Endothelial cell of umbilical vein (primary cell): ENCODE data around the gene CTIF. TPM values are rescaled to one million over a fixed set of nuclear protein-coding genes. Genes with fewer than 3 reads are reported as not detected.

Experiments
- BruUV-seq: library from RNA; stranded (reverse); fragments of 400-500 nt; replicated peaks from 2 replicates; lab custom pipeline; 2021; lab: Mats Ljungman, UMichigan
- CTCF ChIA-PET: fragments of 300-600, 350-600 bp; sonication (Branson Sonifier 250); formaldehyde crosslinking; loops from one replicate; lab custom pipeline; 2021; ENCODE audit warnings: antibody characterized with exemption, inconsistent platforms; lab: Charles Lee
- POLR2A ChIA-PET: fragments of 300-600, 350-600 bp; sonication (Branson Sonifier 250); formaldehyde crosslinking; loops from one replicate; lab custom pipeline; 2021; ENCODE audit warnings: antibody characterized with exemption, inconsistent platforms; lab: Charles Lee
- DNase-seq: peaks from one replicate; pipeline ENCODE4 v3.0.0-alpha.2; 2011; ENCODE audit warnings: low read depth, low spot score
- FAIRE-seq: peaks from 2 replicates; lab custom pipeline; 2011; peaks lifted over from hg19 to GRCh38; lab: Jason Lieb, UNC
- H2AFZ ChIP-seq: 2 replicates; pipeline ENCODE4 v1.6.0; 2012; ENCODE audit warnings: low read depth, low read length, control low read depth, inconsistent platforms
- H3K27ac ChIP-seq: 2 replicates; pipeline ENCODE4 v1.5.1; 2011; ENCODE audit warnings: low read depth, mild to moderate bottlenecking, control low read depth, low read length, moderate library complexity; ENCODE audit not compliant: insufficient read depth
- H3K27me3 ChIP-seq, 2 experiments: 2 replicates each; pipeline versions ENCODE4 v1.6.0 to v1.6.1; 2011; ENCODE audit warnings: low read length in 2 of 2, mixed read lengths in 1 of 2; ENCODE audit not compliant: control insufficient read depth in 2 of 2, insufficient read depth in 2 of 2
- H3K36me3 ChIP-seq, 2 experiments: 2 replicates in 1 of 2; 3 replicates in 1 of 2; pipeline ENCODE4 v1.5.1; 2011; ENCODE audit warnings: low read length in 2 of 2, mild to moderate bottlenecking in 1 of 2, moderate library complexity in 1 of 2; ENCODE audit not compliant: control insufficient read depth in 2 of 2, insufficient read depth in 2 of 2; ENCODE audit errors: extremely low read depth in 1 of 2
- H3K4me1 ChIP-seq: 3 replicates; pipeline ENCODE4 v1.5.1; 2011; ENCODE audit warnings: mild to moderate bottlenecking, low read length; ENCODE audit not compliant: control insufficient read depth, insufficient read depth; ENCODE audit errors: extremely low read depth
- H3K4me2 ChIP-seq: 2 replicates; pipeline ENCODE4 v1.6.1; 2011; ENCODE audit warnings: low read length, control low read depth, mixed read lengths; ENCODE audit not compliant: insufficient read depth
- H3K4me3 ChIP-seq, 3 experiments: fragments of 200-600 bp in 1 of 3; sonication (generic), shearing (Covaris generic) in 1 of 3; replicated peaks in 1 of 3; 2 replicates each; pipeline ENCODE4 v1.5.1; 2011 to 2016; ENCODE audit warnings: control low read depth in 3 of 3, low read length in 3 of 3, mild to moderate bottlenecking in 2 of 3, inconsistent platforms in 1 of 3, low read depth in 1 of 3, moderate library complexity in 1 of 3; ENCODE audit not compliant: insufficient read depth in 1 of 3
- H3K79me2 ChIP-seq: 2 replicates; pipeline ENCODE4 v1.6.0; 2012; ENCODE audit warnings: low read length, inconsistent platforms; ENCODE audit not compliant: control insufficient read depth, insufficient read depth
- H3K9ac ChIP-seq: replicated peaks from 2 replicates; pipeline ENCODE3; 2011; ENCODE audit warnings: low read length, control low read depth; ENCODE audit not compliant: insufficient read depth; ENCODE audit errors: extremely low read depth
- H3K9me1 ChIP-seq: replicated peaks from 3 replicates; pipeline ENCODE4 v1.6.0; 2011; ENCODE audit warnings: mild to moderate bottlenecking, low read length; ENCODE audit not compliant: control insufficient read depth, insufficient read depth; ENCODE audit errors: extremely low read depth
- H3K9me3 ChIP-seq: replicated peaks from 2 replicates; pipeline ENCODE4 v1.5.1; 2012; ENCODE audit warnings: low read length, inconsistent platforms; ENCODE audit not compliant: control insufficient read depth, insufficient read depth
- H4K20me1 ChIP-seq: replicated peaks from 2 replicates; pipeline ENCODE3; 2011; ENCODE audit warnings: mild to moderate bottlenecking, low read length; ENCODE audit not compliant: control insufficient read depth, insufficient read depth; ENCODE audit errors: extremely low read depth
- EZH2 ChIP-seq: IDR thresholded peaks from 2 replicates; pipeline ENCODE4 v1.6.1; 2012; ENCODE audit warnings: borderline replicate concordance, low read depth, mild to moderate bottlenecking, moderate library complexity, low read length, inconsistent platforms; ENCODE audit not compliant: severe bottlenecking
- FOS ChIP-seq: IDR thresholded peaks from 2 replicates; pipeline ENCODE4 v1.6.1; 2011; ENCODE audit warnings: mild to moderate bottlenecking, low read length, moderate library complexity, borderline replicate concordance; ENCODE audit not compliant: insufficient read depth
- MYC ChIP-seq: IDR thresholded peaks from one replicate; pipeline ENCODE4 v1.6.1; 2011; ENCODE audit warnings: mild to moderate bottlenecking, low read depth, low read length
- POLR2A ChIP-seq: IDR thresholded peaks from 2 replicates; pipeline ENCODE4 v1.6.1; 2012; ENCODE audit warnings: low read depth, mild to moderate bottlenecking, control low read depth, low read length
- POLR2AphosphoS5 ChIP-seq: IDR thresholded peaks from 2 replicates; pipeline ENCODE4 v1.6.1; 2012; ENCODE audit warnings: low read depth, mild to moderate bottlenecking, control low read depth, low read length, moderate library complexity; ENCODE audit not compliant: insufficient read depth
- dilution Hi-C: fragments of 300-500 bp; cut with MboI; formaldehyde crosslinking; loops from one replicate; pipeline ENCODE4 v1.15.0; 2019; ENCODE audit warnings: low sequenced_read_pairs; ENCODE audit not compliant: extremely low pct_ligation_motif_present
- intact Hi-C: fragments of 100-400 bp; cut with micrococcal nuclease; formaldehyde crosslinking; loops from one replicate; pipeline ENCODE4 v1.10.0; 2022
- polyA plus RNA-seq, 4 experiments: library from polyadenylated mRNA; depleted of rRNA in 3 of 4; stranded (reverse) in 3 of 4; unstranded in 1 of 4; fragments of >200 nt; gene quantifications; 2 replicates each; pipeline versions ENCODE4 v1.2.1 to v1.2.3, GENCODE V29; 2011 to 2012; ENCODE audit warnings: missing spikeins in 1 of 4
- total RNA-seq: library from RNA; stranded (reverse); gene quantifications from 2 replicates; pipeline ENCODE4 v1.2.3, GENCODE V29; 2021
- TF ChIP-seq, protein P1 (sequence below), 2 donors: IDR thresholded peaks; 1 replicate in 1 of 2; 2 replicates in 1 of 2; pipeline ENCODE4 v1.5.1; 2011; ENCODE audit warnings: low read length in 2 of 2, mild to moderate bottlenecking in 2 of 2, moderate library complexity in 2 of 2, control low read depth in 1 of 2, inconsistent platforms in 1 of 2, low read depth in 1 of 2; ENCODE audit not compliant: insufficient read depth in 1 of 2; ENCODE audit errors: extremely low read depth in 1 of 2
- TF ChIP-seq, protein P2 (sequence below): IDR thresholded peaks from 2 replicates; pipeline ENCODE4 v1.6.1; 2011; ENCODE audit not compliant: insufficient read depth, insufficient read length

CTIF gene
- total and polyA plus RNA-seq, 2 donors (not counting 3 experiments of a cell fraction or from before 2014, with no cell fraction given): 20.9 to 57.7 TPM

DNA sequence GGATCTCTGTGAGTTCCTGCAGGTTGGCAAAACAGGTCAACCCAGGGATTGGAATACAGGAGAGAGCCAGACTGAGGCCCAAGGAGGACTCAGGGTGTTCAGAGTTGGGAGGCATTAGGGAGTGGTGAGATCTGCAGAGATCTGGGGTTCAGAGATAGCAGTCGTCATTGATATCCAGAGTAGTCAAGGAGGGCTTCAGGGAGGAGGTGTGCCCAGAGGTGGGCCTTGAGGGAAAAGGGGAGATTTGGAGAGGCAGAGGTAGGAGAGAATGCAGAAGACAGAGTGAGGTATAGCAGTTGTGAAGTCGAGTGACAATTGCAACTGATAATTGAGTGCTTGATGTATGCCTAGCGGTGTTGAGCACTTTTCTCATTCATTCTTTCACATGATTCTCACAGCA, 70.3 kb downstream of the CTIF start:
- H3K27me3 ChIP-seq: no peaks in the 10 kb centered on the region
- dilution Hi-C loops: no loop called here
- no peak overlapping the region for H3K27ac ChIP-seq
- no peaks in the 10 kb centered on the region for H3K9me3 ChIP-seq
- CTCF ChIA-PET: interaction anchor here (0.9 kb wide), 1 partner anchor 134 kb away, joined by 4 read pairs; no protein-coding TSS in a partner anchor
- FAIRE-seq (no peak), DNase-seq (no peak)
- no peak for TF ChIP-seq POLR2AphosphoS5
- TF ChIP-seq, protein P1, sequence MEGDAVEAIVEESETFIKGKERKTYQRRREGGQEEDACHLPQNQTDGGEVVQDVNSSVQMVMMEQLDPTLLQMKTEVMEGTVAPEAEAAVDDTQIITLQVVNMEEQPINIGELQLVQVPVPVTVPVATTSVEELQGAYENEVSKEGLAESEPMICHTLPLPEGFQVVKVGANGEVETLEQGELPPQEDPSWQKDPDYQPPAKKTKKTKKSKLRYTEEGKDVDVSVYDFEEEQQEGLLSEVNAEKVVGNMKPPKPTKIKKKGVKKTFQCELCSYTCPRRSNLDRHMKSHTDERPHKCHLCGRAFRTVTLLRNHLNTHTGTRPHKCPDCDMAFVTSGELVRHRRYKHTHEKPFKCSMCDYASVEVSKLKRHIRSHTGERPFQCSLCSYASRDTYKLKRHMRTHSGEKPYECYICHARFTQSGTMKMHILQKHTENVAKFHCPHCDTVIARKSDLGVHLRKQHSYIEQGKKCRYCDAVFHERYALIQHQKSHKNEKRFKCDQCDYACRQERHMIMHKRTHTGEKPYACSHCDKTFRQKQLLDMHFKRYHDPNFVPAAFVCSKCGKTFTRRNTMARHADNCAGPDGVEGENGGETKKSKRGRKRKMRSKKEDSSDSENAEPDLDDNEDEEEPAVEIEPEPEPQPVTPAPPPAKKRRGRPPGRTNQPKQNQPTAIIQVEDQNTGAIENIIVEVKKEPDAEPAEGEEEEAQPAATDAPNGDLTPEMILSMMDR (IDR thresholded peaks at IDR 0.05; ENCODE audit: extremely low read depth in 1 of 2, insufficient read depth in 1 of 2, low read depth in 1 of 2, low read length in 2 of 2): no peak
- no peak for TF ChIP-seq EZH2
- no peak for TF ChIP-seq MYC
- TF ChIP-seq POLR2A: no peak
- TF ChIP-seq, protein P2, sequence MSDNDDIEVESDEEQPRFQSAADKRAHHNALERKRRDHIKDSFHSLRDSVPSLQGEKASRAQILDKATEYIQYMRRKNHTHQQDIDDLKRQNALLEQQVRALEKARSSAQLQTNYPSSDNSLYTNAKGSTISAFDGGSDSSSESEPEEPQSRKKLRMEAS: no peak
- TF ChIP-seq FOS: no peak
- no peaks in the 10 kb centered on the region for H3K36me3 ChIP-seq
- intact Hi-C loops: loop anchor here (5.0 kb wide), 1 partner anchor 53 kb away; no protein-coding TSS in a partner anchor
- no peaks in the 10 kb centered on the region for H3K9me1 ChIP-seq
- no peak overlapping the region for H3K4me3 ChIP-seq
- no peak overlapping the region for H3K4me2 ChIP-seq
- no TSS peak for BruUV-seq
- no peak overlapping the region for H3K9ac ChIP-seq
- H3K4me1 ChIP-seq: no peaks in the 10 kb centered on the region
- no peak overlapping the region for H2AFZ ChIP-seq
- no peaks in the 10 kb centered on the region for H4K20me1 ChIP-seq
- peaks cover 7% of the 10 kb centered on the region for H3K79me2 ChIP-seq
- POLR2A ChIA-PET: no interaction called here
